CD14-positive monocyte (primary cell): ENCODE results near the gene TFEB. TPM values are rescaled to one million over a fixed set of nuclear protein-coding genes. Genes with fewer than 3 reads are reported as not detected.

ENCODE experiments used
- DNase-seq, 3 donors: peaks; one replicate each; pipeline ENCODE4 v3.0.0-alpha.2; 2011 to 2022
- H2AFZ ChIP-seq: 2 replicates; pipeline ENCODE4 v1.6.0; 2012; ENCODE audit warnings: mild to moderate bottlenecking, low read depth, low read length, inconsistent platforms; ENCODE audit not compliant: insufficient read depth, poor library complexity, severe bottlenecking
- H3K27ac ChIP-seq, 2 donors: 1 replicate in 1 of 2; 2 replicates in 1 of 2; pipeline ENCODE4 v1.5.1; 2012 to 2013; ENCODE audit warnings: low read length in 2 of 2, control low read depth in 1 of 2, inconsistent platforms in 1 of 2, low read depth in 1 of 2, mild to moderate bottlenecking in 1 of 2
- H3K27me3 ChIP-seq, 2 donors: one replicate each; pipeline versions ENCODE4 v1.6.0 to v1.6.1; 2011 to 2013; ENCODE audit warnings: low read length in 2 of 2; ENCODE audit not compliant: control insufficient read depth in 2 of 2, insufficient read depth in 2 of 2
- H3K36me3 ChIP-seq, 2 donors: replicated peaks in 1 of 2; 1 replicate in 1 of 2; 2 replicates in 1 of 2; pipeline versions ENCODE4 v1.5.1 to v1.6.1; 2012 to 2013; ENCODE audit warnings: low read length in 2 of 2, control low read depth in 1 of 2, inconsistent platforms in 1 of 2, mild to moderate bottlenecking in 1 of 2; ENCODE audit not compliant: insufficient read depth in 2 of 2, control insufficient read depth in 1 of 2
- H3K4me1 ChIP-seq, 2 donors: 1 replicate in 1 of 2; 2 replicates in 1 of 2; pipeline versions ENCODE4 v1.5.1 to v1.6.1; 2012 to 2013; ENCODE audit warnings: low read length in 2 of 2, control low read depth in 1 of 2, inconsistent platforms in 1 of 2, mild to moderate bottlenecking in 1 of 2, moderate library complexity in 1 of 2; ENCODE audit not compliant: insufficient read depth in 2 of 2, control insufficient read depth in 1 of 2
- H3K4me2 ChIP-seq: replicated peaks from 2 replicates; pipeline ENCODE3; 2012; ENCODE audit warnings: low read length, moderate library complexity, mild to moderate bottlenecking; ENCODE audit not compliant: poor library complexity, severe bottlenecking; ENCODE audit errors: extremely low read depth
- H3K4me3 ChIP-seq, 3 experiments: fragments of 200-600 bp in 1 of 3; sonication (generic) in 1 of 3; replicated peaks in 1 of 3; 1 replicate in 2 of 3; 2 replicates in 1 of 3; pipeline ENCODE4 v1.5.1; 2011 to 2013; ENCODE audit warnings: low read length in 3 of 3, mild to moderate bottlenecking in 3 of 3, control low read depth in 2 of 3, low read depth in 2 of 3, inconsistent platforms in 1 of 3, moderate library complexity in 1 of 3
- H3K79me2 ChIP-seq: 2 replicates; pipeline ENCODE4 v1.6.0; 2012; ENCODE audit warnings: mild to moderate bottlenecking, control low read depth, inconsistent platforms, low read length, moderate library complexity; ENCODE audit not compliant: insufficient read depth
- H3K9ac ChIP-seq: 2 replicates; pipeline ENCODE4 v1.6.0; 2017; ENCODE audit warnings: low read length, mild to moderate bottlenecking; ENCODE audit not compliant: insufficient read depth, poor library complexity, severe bottlenecking
- H3K9me3 ChIP-seq, 2 donors: replicated peaks in 1 of 2; 1 replicate in 1 of 2; 2 replicates in 1 of 2; pipeline versions ENCODE4 v1.5.1 to v1.6.1; 2012 to 2013; ENCODE audit warnings: low read length in 2 of 2, control low read depth in 1 of 2; ENCODE audit not compliant: control insufficient read depth in 1 of 2, insufficient read depth in 1 of 2
- H4K20me1 ChIP-seq: 2 replicates; pipeline ENCODE4 v1.6.0; 2012; ENCODE audit warnings: mild to moderate bottlenecking, low read length, control low read depth, moderate library complexity; ENCODE audit not compliant: insufficient read depth
- H3K27ac Mint-ChIP-seq, 7 donors: one replicate each; pipeline ENCODE4 v1.8.0; 2020; ENCODE audit warnings: mild to moderate bottlenecking in 7 of 7, mixed read lengths in 7 of 7, moderate library complexity in 6 of 7, inconsistent platforms in 2 of 7
- H3K27me3 Mint-ChIP-seq, 3 donors: one replicate each; pipeline ENCODE4 v1.8.0; 2021 to 2022; ENCODE audit warnings: low read depth in 3 of 3, mild to moderate bottlenecking in 3 of 3, mixed read lengths in 3 of 3, moderate library complexity in 3 of 3, inconsistent platforms in 1 of 3
- H3K36me3 Mint-ChIP-seq, 2 donors: one replicate each; pipeline ENCODE4 v1.8.0; 2020; ENCODE audit warnings: mixed read lengths in 2 of 2, inconsistent platforms in 1 of 2, mild to moderate bottlenecking in 1 of 2
- H3K4me1 Mint-ChIP-seq: one replicate; pipeline ENCODE4 v1.8.0; 2020; ENCODE audit warnings: mild to moderate bottlenecking, mixed read lengths
- H3K4me3 Mint-ChIP-seq, 2 donors: one replicate each; pipeline ENCODE4 v1.8.0; 2020; ENCODE audit warnings: mild to moderate bottlenecking in 2 of 2, mixed read lengths in 2 of 2, moderate library complexity in 1 of 2
- H3K9me3 Mint-ChIP-seq, 7 donors: one replicate each; pipeline ENCODE4 v1.8.0; 2020 to 2022; ENCODE audit warnings: mixed read lengths in 7 of 7, mild to moderate bottlenecking in 6 of 7, moderate library complexity in 6 of 7, inconsistent platforms in 2 of 7
- WGBS: methylation state at CpG from one replicate; pipeline ENCODE4 v1.1.5; 2013; ENCODE audit warnings: missing lambda C conversion rate; ENCODE audit not compliant: insufficient coverage; 5-methylcytosine and 5-hydroxymethylcytosine counted together
- intact Hi-C, 2 donors: fragments of 100-400 bp; cut with micrococcal nuclease; formaldehyde crosslinking; loops; one replicate each; pipeline versions ENCODE4 v1.15.0 to v1.15.1; 2023
- polyA plus RNA-seq, 3 donors: library from polyadenylated mRNA; depleted of rRNA in 1 of 3; unstranded in 2 of 3; stranded (reverse) in 1 of 3; fragments of 300-500 nt in 2 of 3; fragments of >200 nt in 1 of 3; fragmentation: Illumina TruSeq in 2 of 3; gene quantifications; 1 replicate in 2 of 3; 2 replicates in 1 of 3; pipeline ENCODE4 v1.2.3, GENCODE V29; 2012 to 2021
- TF ChIP-seq, protein P1 (sequence below): fragments of 200-600 bp; IDR thresholded peaks from one replicate; pipeline ENCODE4 v1.8.0; 2022; ENCODE audit warnings: antibody characterized with exemption, mild to moderate bottlenecking

The TFEB gene
- polyA plus RNA-seq, 3 donors = 42.6 to 60.0 (median 55.0) TPM

GRCh38 chr6:41643899-41644269 lies 91.5 kb downstream of the TFEB start:
- H3K4me3 Mint-ChIP-seq = no peak overlapping the region
- intact Hi-C loops = no loop called here
- WGBS = 91% methylated on average over 3 of the region's 4 CpGs
- peaks cover 0 to 6% (median 1%) of the 10 kb centered on the region in 7 donors for H3K9me3 Mint-ChIP-seq
- peaks cover 0 to 3% of the 10 kb centered on the region in 2 donors for H3K4me1 ChIP-seq
- no peak overlapping the region for H3K27ac Mint-ChIP-seq
- peaks cover 6% of the 10 kb centered on the region for H3K4me1 Mint-ChIP-seq
- H2AFZ ChIP-seq = no peak overlapping the region
- H3K9ac ChIP-seq = no peak overlapping the region
- H3K36me3 ChIP-seq = no peaks in the 10 kb centered on the region
- H3K79me2 ChIP-seq = no peaks in the 10 kb centered on the region
- no peak overlapping the region for H3K27ac ChIP-seq
- H3K27me3 ChIP-seq = peaks cover 1 to 19% of the 10 kb centered on the region in 2 donors
- H3K9me3 ChIP-seq = peaks cover 0 to 8% of the 10 kb centered on the region in 2 donors
- no peaks in the 10 kb centered on the region for H3K36me3 Mint-ChIP-seq
- H3K4me3 ChIP-seq = no peak overlapping the region
- H3K4me2 ChIP-seq = no peak overlapping the region
- TF ChIP-seq, protein P1, sequence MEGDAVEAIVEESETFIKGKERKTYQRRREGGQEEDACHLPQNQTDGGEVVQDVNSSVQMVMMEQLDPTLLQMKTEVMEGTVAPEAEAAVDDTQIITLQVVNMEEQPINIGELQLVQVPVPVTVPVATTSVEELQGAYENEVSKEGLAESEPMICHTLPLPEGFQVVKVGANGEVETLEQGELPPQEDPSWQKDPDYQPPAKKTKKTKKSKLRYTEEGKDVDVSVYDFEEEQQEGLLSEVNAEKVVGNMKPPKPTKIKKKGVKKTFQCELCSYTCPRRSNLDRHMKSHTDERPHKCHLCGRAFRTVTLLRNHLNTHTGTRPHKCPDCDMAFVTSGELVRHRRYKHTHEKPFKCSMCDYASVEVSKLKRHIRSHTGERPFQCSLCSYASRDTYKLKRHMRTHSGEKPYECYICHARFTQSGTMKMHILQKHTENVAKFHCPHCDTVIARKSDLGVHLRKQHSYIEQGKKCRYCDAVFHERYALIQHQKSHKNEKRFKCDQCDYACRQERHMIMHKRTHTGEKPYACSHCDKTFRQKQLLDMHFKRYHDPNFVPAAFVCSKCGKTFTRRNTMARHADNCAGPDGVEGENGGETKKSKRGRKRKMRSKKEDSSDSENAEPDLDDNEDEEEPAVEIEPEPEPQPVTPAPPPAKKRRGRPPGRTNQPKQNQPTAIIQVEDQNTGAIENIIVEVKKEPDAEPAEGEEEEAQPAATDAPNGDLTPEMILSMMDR = no peak
- no peaks in the 10 kb centered on the region for H4K20me1 ChIP-seq
- DNase-seq = no peak
- H3K27me3 Mint-ChIP-seq = peaks cover 24 to 39% (median 28%) of the 10 kb centered on the region in 3 donors

DNA sequence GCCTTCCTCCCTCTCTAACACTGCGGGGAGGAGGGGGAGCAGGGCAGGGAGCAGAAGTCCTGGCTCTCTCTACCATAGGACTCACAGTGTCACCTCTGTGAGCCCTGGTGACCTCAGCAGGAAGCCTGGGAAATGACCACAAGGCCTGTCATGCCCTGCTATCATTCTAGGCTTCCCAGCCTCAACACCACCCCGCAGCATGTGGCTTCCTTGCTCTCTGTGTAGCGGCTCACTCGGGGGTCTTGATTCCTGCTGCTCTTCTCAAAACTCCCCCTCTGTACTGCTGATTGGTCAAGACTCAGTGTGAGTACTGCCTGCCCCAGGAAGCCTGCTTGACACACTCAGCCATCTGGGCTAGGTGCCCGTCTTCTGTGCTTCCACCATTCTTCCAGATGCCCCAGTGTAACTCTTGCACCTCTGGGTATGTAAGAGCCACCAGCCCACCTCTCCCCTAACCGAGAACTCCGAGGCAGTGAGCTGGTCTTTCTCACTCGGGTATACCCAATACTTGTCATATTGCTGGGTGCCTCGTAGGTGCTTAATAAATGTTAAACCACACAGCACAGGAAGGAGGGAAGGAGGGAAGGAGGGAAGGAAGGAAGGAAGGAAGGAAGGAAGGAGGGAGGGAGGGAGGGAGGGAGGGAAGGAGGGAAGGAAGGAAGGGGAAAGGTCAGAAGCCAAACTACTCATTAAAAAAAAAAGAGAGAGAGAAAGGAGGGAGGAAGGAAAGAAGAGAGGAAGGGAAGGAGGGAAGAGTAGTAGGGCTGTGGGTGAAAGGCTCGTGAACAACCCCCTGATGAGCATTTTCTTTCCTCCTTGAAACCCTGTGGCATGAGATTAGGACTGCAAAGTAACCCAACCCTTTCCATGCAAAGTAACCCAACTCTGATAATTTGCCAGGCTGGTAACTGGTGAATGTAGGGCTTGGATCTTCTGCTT lies 92.2 kb downstream of the TFEB start:
- H3K79me2 ChIP-seq = no peaks in the 10 kb centered on the region
- 43% methylated on average over 3 of the region's 10 CpGs for WGBS
- peaks cover 3 to 22% of the 10 kb centered on the region in 2 donors for H3K27me3 ChIP-seq
- no peak overlapping the region for H3K4me3 ChIP-seq
- intact Hi-C loops = no loop called here
- H3K27ac ChIP-seq = no peak overlapping the region
- peak overlapping the region in 1 of 7 donors; percentile 11 for H3K27ac Mint-ChIP-seq
- H3K4me1 ChIP-seq = peaks cover 0 to 10% of the 10 kb centered on the region in 2 donors
- H3K27me3 Mint-ChIP-seq = peaks cover 30 to 45% (median 34%) of the 10 kb centered on the region in 3 donors
- peaks cover 0 to 7% (median 1%) of the 10 kb centered on the region in 7 donors for H3K9me3 Mint-ChIP-seq
- no peaks in the 10 kb centered on the region for H3K36me3 Mint-ChIP-seq
- H3K4me2 ChIP-seq = no peak overlapping the region
- H3K4me1 Mint-ChIP-seq = peaks cover 10% of the 10 kb centered on the region
- peaks cover 0 to 8% of the 10 kb centered on the region in 2 donors for H3K9me3 ChIP-seq
- H3K9ac ChIP-seq = no peak overlapping the region
- no peak overlapping the region for H3K4me3 Mint-ChIP-seq
- no peak for DNase-seq
- no peak overlapping the region for H2AFZ ChIP-seq
- H3K36me3 ChIP-seq = no peaks in the 10 kb centered on the region
- H4K20me1 ChIP-seq = no peaks in the 10 kb centered on the region
- TF ChIP-seq, protein P1 = no peak
